ENCODE data around the gene CWF19L2.

CWF19L2 gene

GRCh38 chr11:107370390-107370789 is 87.2 kb downstream of the CWF19L2 start:
- H3K4me3 ChIP-seq (ENCODE audit: low read length) = no peak overlapping the region
- peak; percentile 9 for DNase-seq (ENCODE audit: low read depth)
- TF ChIP-seq CTCF (conservative IDR thresholded peaks at IDR 0.05; ENCODE audit: low read depth, low read length) = no peak

GRCh38 chr11:107359701-107360100 is 97.9 kb downstream of the CWF19L2 start:
- no peak for DNase-seq (ENCODE audit: low read depth)
- no peak for TF ChIP-seq CTCF (conservative IDR thresholded peaks at IDR 0.05; ENCODE audit: low read depth, low read length)
- H3K4me3 ChIP-seq (ENCODE audit: low read length) = no peak overlapping the region

GRCh38 chr11:107357877-107358276 is 99.7 kb downstream of the CWF19L2 start:
- no peak for TF ChIP-seq CTCF (conservative IDR thresholded peaks at IDR 0.05; ENCODE audit: low read depth, low read length)
- no peak overlapping the region for H3K4me3 ChIP-seq (ENCODE audit: low read length)
- DNase-seq (ENCODE audit: low read depth) = no peak

- DNase-seq (ENCODE audit: low read depth) = no peak
- TF ChIP-seq CTCF (conservative IDR thresholded peaks at IDR 0.05; ENCODE audit: low read depth, low read length) = no peak
- no peak overlapping the region for H3K4me3 ChIP-seq (ENCODE audit: low read length)
Observed at GRCh38 chr11:107354780-107355179, 102.8 kb downstream of the CWF19L2 start.

- no peak for TF ChIP-seq CTCF (conservative IDR thresholded peaks at IDR 0.05; ENCODE audit: low read depth, low read length)
- H3K4me3 ChIP-seq (ENCODE audit: low read length) = no peak overlapping the region
- DNase-seq (ENCODE audit: low read depth) = no peak
Observed at GRCh38 chr11:107337917-107338316, 119.7 kb downstream of the CWF19L2 start.

GRCh38 chr11:107331728-107332127 is 125.9 kb downstream of the CWF19L2 start:
- no peak for DNase-seq (ENCODE audit: low read depth)
- no peak overlapping the region for H3K4me3 ChIP-seq (ENCODE audit: low read length)

More at GRCh38 chr11:107331728-107332127, 125.9 kb downstream of the CWF19L2 start:
- no peak for TF ChIP-seq CTCF (conservative IDR thresholded peaks at IDR 0.05; ENCODE audit: low read depth, low read length)
